H1 (cell line): Measurements from ENCODE around the gene SHANK2. TPM values are rescaled to one million over a fixed set of nuclear protein-coding genes. Genes with fewer than 3 reads are reported as not detected.

Experiments used
- CREB1 ChIP-seq: IDR thresholded peaks from 2 replicates; pipeline ENCODE4 v1.6.1; 2012; ENCODE audit warnings: inconsistent platforms
- MAFK ChIP-seq: IDR thresholded peaks from 2 replicates; pipeline ENCODE4 v1.6.1; 2012; ENCODE audit warnings: low read depth, mild to moderate bottlenecking, improper control_type of control experiment, low read length
- MAX ChIP-seq: IDR thresholded peaks from 2 replicates; pipeline ENCODE4 v1.6.1; 2012; ENCODE audit warnings: inconsistent platforms
- polyA plus RNA-seq, 7 experiments: library from polyadenylated mRNA; depleted of rRNA in 3 of 7; stranded (reverse) in 5 of 7; unstranded in 2 of 7; fragments of >200 nt in 5 of 7; fragments of 200-250 nt in 2 of 7; gene quantifications; 1 replicate in 5 of 7; 2 replicates in 1 of 7; 4 replicates in 1 of 7; pipeline versions ENCODE4 v1.2.1 to v1.2.3, GENCODE V29; 2011 to 2013; ENCODE audit warnings: missing spikeins in 2 of 7, mixed read lengths in 2 of 7
- total RNA-seq: library from RNA; stranded (reverse); fragmentation: NEBNext Ultra II Directional; extraction: Animal tissue kit (Norgen Biotek cat#: 25700); gene quantifications from 2 replicates; pipeline ENCODE4 v1.2.1, GENCODE V29; 2021

SHANK2 gene
- total and polyA plus RNA-seq, 2 of the 8 experiments (the other 6 are each of a cell fraction or from before 2014, with no cell fraction given) = 10.1 to 54.2 TPM

- TF ChIP-seq CREB1 (no peak), MAX (no peak), MAFK (no peak)
- TF ChIP-seq, all 59 proteins: peak for 0
These were observed 36.9 kb downstream of the SHANK2 start (continued) for GRCh38 chr11:71215425-71215965.
